Fibroblast of villous mesenchyme (primary cell): Measurements from ENCODE around the gene SLC41A3. TPM values are rescaled to one million over a fixed set of nuclear protein-coding genes. Genes with fewer than 3 reads are reported as not detected.

Experiments
- DNase-seq: peaks from one replicate; pipeline ENCODE4 v3.0.0-alpha.2; 2010; ENCODE audit warnings: low read depth
- H3K4me3 ChIP-seq: 2 replicates; pipeline ENCODE4 v1.5.1; 2011; ENCODE audit warnings: low read depth, mild to moderate bottlenecking, low read length
- total RNA-seq: library from RNA; depleted of rRNA; stranded (reverse); fragments of >200 nt; gene quantifications from 2 replicates; pipeline ENCODE4 v1.2.3, GENCODE V29; 2012
- TF ChIP-seq, protein P1 (sequence below): IDR thresholded peaks from 2 replicates; pipeline ENCODE4 v1.5.1; 2012; ENCODE audit warnings: low read depth, mild to moderate bottlenecking, low read length; ENCODE audit not compliant: insufficient read depth

Gene SLC41A3
- total RNA-seq, 1 donor: 36.7 TPM

DNA sequence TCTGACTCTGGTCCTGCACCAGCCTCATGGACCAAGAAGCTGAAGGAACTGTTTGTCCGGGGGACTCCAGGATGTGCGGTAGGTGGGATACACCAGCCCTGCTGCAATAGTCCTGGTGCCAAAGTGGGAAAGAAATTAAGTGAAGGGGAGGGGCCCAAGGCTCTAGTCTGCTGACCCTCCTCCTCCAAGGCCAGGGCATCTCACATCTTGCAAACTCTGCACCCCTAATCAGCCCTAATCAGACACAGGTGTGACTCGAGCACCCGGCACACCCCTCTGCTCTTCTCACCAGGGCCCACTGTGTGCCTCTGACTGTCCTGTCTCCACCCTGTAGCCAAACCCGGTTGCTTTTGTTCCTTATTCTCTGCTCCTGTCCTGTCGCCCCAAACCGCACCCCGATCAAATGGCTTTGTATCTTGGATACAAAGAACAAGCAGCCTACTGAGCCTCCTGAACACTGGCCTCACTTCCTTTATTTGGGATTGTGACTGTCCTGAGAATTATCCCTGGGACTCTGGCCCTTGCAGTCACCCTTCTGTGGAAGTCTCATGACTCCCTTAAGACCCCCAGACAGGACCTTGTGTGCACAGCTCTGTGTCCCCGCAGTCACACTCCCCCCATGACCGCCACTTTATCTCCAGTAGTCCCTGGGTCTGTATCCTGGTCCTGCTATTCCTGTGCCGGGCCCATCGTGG lies 26.7 kb upstream of the SLC41A3 start:
- no peak for DNase-seq
- H3K4me3 ChIP-seq: no peak overlapping the region
- TF ChIP-seq, protein P1, sequence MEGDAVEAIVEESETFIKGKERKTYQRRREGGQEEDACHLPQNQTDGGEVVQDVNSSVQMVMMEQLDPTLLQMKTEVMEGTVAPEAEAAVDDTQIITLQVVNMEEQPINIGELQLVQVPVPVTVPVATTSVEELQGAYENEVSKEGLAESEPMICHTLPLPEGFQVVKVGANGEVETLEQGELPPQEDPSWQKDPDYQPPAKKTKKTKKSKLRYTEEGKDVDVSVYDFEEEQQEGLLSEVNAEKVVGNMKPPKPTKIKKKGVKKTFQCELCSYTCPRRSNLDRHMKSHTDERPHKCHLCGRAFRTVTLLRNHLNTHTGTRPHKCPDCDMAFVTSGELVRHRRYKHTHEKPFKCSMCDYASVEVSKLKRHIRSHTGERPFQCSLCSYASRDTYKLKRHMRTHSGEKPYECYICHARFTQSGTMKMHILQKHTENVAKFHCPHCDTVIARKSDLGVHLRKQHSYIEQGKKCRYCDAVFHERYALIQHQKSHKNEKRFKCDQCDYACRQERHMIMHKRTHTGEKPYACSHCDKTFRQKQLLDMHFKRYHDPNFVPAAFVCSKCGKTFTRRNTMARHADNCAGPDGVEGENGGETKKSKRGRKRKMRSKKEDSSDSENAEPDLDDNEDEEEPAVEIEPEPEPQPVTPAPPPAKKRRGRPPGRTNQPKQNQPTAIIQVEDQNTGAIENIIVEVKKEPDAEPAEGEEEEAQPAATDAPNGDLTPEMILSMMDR: no peak

DNA sequence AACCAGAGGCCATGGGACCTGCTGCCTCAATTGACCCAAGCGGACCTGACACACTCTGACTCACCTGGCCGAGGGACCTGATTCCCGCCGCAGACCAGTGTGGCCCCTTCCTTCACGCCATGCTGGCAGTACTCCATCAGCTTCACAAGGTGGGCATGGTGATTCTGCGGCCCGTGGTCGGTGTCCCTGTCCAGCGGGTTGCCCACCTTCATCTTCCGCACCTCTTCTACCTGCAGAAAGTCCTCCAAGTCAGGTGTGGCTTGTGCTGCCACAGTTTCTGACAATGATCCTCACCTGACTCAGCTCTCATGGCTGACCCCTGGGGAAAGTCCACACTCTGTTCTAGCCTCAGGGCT lies 25.9 kb upstream of the SLC41A3 start:
- TF ChIP-seq, protein P1: no peak
- no peak for DNase-seq
- no peak overlapping the region for H3K4me3 ChIP-seq

DNA sequence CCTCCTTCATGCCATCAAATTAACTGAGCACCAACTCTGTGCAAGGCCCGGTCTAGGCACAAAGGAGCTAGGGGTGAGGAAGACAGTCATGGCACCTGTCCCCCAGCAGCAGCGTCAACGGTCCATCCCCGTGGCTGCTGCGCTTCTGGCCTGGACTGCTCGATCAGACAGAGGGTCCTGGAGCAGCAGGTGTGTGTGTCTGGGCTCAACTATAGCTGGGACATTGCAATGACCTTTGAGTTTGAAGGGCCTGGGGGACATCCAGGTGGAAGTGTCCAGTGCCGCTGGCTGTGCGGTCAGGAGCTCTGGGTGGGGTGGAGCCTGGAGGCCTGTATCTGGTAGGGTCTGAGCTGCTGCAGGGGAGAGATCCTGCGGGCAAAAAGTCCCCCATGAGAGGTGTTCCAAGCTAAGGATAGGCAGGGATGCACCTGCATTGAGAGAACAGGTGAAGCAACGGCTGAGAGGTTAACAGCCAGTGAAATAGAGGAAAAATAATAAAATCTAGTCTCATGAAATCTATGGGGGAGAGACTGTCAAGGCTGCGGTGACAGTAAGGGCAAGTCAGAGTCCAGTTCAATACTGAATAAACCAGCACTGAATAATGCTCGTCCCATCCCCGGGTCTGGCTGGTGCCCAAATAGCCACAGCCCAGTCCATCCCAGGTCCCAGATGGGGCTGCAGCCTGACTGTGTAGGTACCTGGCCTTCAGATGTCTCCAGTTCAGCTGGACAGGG lies 25.4 kb upstream of the SLC41A3 start:
- DNase-seq: no peak
- TF ChIP-seq, protein P1: no peak

DNA sequence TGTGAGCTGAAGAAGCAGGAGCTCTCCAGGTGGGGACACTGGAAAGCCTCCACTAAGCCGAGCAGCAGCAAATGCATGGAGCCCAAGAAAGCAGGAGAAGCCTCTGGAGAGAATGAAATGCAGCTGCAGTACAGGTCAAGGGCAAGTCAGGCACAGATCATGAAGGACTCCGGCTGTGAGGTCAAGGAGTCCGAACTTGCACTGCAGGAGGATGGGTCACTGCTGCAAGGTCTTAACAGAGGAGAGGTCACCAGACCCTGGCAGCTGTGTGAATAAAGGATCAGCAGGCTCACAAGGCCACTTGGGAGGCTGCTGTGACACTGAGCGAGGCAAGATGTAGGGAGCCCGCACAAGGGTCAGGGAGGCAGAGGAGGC lies 24.7 kb upstream of the SLC41A3 start:
- TF ChIP-seq, protein P1: no peak
- no peak overlapping the region for H3K4me3 ChIP-seq
- no peak for DNase-seq

More for the DNA sequence above, 25.4 kb upstream of the SLC41A3 start:
- H3K4me3 ChIP-seq: no peak overlapping the region

DNA sequence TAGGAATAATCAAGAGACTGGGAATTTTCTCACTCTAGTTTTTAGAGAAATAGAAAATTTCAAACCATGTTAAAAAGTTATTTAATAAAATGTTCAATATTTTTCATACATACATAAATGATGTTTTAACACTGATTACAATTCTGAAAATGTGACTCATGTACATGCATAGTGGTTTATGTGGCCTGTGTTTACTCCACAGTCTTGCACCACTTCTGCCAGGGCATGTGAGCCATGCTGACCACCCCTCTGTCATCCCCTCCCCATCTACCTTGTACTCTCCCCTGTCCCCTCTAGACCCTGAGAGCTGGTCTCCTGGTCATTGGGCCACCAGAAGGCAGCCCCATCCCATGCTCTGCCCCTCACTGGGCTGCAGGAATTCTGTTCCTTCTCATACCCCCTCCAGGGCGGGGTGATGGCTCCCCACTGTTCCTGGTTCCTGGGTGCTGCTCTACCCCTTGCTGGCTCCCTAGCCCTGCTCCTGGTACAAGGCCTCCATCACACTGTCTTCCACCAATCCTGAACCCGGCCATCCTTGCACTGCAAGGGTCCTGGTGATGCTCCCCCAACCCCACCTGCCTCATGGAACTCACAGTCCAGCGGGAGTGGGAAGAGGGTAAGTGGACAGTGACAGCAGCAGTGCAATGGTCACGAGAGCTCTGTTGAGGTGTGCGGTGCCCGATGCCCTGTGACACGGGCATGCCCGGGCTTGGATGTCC lies 24.2 kb upstream of the SLC41A3 start:
- H3K4me3 ChIP-seq: no peak overlapping the region
- TF ChIP-seq, protein P1: no peak
- DNase-seq: no peak

DNA sequence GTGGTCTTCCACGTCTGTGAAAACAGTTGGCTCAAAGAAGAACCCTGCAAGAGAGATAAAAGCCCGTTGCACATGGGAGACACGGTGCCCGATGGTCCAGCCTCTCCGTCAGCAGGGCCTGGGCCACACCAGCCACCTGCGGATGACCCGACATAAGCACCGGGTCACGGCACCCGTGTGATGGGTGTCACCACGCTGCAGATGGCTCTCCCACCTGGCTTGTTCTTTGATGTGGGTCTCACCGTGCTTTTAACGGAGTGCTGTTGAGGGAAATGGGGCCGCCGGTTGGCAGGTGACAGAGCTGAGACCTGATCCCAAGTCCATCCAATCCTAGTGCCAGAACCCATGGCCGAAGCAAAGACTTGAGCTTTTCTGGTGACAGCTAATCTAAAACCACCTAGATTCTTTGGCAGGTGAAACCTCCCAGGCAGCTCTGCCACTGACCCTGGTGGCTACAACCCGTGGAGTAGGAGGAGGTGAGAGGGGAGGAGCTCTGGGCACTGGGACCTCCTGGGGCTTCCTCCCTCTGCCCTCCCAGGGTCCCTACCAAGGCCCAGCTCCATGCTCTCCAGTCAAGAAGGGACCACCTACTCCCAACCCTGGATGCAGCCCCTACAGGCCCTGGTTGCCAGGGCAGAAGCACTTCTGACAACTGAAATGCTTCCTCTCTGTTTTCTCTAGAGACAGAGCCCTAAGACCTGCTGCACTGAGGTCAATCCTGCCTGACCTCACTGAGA lies 23.4 kb upstream of the SLC41A3 start:
- no peak overlapping the region for H3K4me3 ChIP-seq
- TF ChIP-seq, protein P1: no peak
- no peak for DNase-seq
